Fibroblast of the aortic adventitia (primary cell): ENCODE data around the gene WBP2. TPM values are rescaled to one million over a fixed set of nuclear protein-coding genes. Genes with fewer than 3 reads are reported as not detected.

ENCODE experiments used
- DNase-seq: peaks from one replicate; pipeline ENCODE4 v3.0.0-alpha.2; 2010; ENCODE audit warnings: low read depth
- H3K4me3 ChIP-seq: 2 replicates; pipeline ENCODE4 v1.5.1; 2011; ENCODE audit warnings: low read depth, mild to moderate bottlenecking, control low read depth, low read length, moderate library complexity
- total RNA-seq: library from RNA; depleted of rRNA; stranded (reverse); fragments of >200 nt; gene quantifications from 2 replicates; pipeline ENCODE4 v1.2.3, GENCODE V29; 2012; ENCODE audit warnings: low replicate concordance
- TF ChIP-seq, protein P1 (sequence below): IDR thresholded peaks from 2 replicates; pipeline ENCODE4 v1.5.1; 2011; ENCODE audit warnings: mild to moderate bottlenecking, low read length, control low read depth, inconsistent platforms; ENCODE audit not compliant: insufficient read depth

Gene WBP2
- total RNA-seq, 1 donor: 24.1 TPM

DNA sequence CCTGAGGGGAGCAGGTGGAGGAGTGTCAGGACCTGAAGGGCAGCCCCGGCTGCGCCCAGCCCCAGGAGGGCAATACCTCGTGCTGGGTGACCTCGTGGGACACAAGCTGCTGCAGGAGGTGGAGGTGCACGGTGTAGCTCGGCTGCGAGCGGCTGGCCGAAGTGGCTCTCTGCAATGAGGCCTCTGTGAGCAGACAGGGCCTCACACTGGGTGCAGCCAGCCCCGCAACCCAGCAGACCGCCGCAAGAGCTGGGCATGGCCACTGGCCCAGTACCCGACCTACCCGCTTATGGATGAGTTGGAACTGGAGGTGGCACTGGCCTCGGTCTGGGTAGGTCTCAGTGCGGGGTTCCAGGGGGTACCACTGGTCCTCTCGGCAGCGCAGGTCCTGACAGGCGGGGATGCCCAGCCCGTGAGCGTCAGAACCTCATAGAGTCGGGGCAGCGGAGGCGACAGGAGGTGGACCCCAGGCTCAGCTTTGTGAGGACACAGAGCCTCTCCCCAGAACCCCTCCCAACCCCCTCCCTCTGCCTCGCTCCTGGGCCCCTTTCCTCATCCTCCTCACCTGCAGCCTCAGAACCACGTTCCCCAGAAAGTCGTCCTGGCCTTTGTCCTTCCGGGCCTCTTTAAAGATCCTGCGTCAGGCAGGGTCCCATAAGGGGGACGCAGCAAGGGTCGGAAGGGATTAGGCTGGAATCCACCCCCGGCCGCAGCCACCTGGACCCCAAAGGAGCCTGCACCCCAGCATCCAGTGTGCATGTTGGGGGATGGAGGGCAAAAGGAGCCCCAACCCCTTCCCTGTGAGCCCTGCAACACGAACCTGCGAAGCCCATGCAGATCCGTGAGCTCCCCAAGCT is 15.0 kb downstream of the WBP2 start:
- DNase-seq: no peak
- TF ChIP-seq, protein P1, sequence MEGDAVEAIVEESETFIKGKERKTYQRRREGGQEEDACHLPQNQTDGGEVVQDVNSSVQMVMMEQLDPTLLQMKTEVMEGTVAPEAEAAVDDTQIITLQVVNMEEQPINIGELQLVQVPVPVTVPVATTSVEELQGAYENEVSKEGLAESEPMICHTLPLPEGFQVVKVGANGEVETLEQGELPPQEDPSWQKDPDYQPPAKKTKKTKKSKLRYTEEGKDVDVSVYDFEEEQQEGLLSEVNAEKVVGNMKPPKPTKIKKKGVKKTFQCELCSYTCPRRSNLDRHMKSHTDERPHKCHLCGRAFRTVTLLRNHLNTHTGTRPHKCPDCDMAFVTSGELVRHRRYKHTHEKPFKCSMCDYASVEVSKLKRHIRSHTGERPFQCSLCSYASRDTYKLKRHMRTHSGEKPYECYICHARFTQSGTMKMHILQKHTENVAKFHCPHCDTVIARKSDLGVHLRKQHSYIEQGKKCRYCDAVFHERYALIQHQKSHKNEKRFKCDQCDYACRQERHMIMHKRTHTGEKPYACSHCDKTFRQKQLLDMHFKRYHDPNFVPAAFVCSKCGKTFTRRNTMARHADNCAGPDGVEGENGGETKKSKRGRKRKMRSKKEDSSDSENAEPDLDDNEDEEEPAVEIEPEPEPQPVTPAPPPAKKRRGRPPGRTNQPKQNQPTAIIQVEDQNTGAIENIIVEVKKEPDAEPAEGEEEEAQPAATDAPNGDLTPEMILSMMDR: no peak
- H3K4me3 ChIP-seq: no peak overlapping the region

DNA sequence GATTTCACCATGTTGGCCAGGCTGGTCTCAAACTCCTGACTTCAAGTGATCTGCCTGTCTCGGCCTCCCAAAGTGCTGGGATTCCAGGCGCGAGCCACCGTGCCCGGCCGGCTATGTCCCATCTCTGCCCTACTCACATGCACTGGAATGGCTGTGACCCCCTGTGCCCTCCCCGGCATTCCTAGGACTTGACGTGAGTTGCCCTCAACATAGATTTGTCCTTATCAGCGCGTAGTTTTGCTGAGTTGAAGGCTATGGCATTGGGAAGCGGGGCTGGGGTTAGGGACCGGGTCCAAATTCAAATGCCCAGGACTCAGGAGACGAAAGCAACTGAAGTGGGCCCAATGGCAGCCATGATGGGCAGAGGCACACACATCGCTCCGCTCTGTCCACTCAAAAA is 16.7 kb downstream of the WBP2 start:
- DNase-seq: no peak
- TF ChIP-seq, protein P1: no peak
- H3K4me3 ChIP-seq: no peak overlapping the region

DNA sequence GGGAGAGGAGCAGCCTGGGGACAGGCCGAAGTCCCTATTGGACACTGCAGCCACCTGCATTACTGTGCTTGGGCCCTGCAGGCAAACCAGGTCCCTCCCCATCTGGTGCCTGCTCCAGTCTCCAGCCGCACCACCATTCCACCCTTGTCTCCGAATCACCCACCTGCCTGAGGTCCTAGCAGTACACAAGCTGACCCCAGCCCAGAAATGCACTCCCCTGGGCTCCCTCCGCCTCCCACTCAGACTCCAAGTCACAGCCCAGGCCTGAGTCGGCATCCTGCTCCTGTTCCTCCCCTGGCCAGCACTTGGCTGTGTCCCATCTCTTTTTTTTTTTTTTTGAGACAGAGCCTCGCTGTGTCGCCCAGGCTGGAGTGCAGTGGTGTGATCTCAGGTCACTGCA is 17.2 kb downstream of the WBP2 start:
- H3K4me3 ChIP-seq: no peak overlapping the region
- TF ChIP-seq, protein P1: no peak
- no peak for DNase-seq

DNA sequence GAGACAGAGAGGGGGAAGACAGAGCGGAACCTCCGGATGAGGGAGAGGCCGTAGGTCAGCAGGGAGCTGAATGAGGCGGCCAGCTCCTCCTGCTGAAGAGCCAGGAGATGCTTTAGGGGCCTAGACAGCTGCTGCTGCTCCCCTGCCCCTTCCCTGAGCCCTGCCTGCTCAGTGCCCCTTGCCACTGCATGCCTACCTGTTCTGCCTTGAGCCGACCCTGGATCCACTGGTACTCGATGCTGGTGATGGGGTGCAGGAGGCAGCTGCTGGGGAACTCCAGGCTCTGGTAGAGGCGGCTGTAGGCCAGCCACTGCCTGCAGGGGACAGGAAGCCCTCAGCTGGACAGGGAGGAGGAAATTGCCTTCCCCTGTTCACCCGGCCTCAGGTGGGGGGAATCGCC is 18.5 kb downstream of the WBP2 start:
- no peak for DNase-seq

DNA sequence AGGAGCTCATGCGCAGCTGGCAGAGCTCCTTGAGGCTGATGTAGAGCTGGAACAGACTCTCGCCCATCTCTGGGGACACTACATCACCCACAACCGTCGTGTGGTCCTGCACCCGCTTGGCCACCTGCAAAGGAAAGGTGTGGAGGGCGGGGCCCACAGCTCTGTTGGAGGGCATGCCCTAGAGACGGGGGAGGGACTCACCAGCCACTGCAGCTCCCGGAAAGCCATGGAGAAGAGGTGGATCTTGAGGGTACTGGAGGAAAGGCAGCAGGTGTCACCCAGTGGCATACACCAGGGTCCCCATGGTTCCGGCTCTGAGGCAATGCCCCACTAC is 19.5 kb downstream of the WBP2 start:
- no peak overlapping the region for H3K4me3 ChIP-seq
- TF ChIP-seq, protein P1: no peak
- no peak for DNase-seq

More for the DNA sequence above, 18.5 kb downstream of the WBP2 start:
- TF ChIP-seq, protein P1: no peak
- H3K4me3 ChIP-seq: no peak overlapping the region

DNA sequence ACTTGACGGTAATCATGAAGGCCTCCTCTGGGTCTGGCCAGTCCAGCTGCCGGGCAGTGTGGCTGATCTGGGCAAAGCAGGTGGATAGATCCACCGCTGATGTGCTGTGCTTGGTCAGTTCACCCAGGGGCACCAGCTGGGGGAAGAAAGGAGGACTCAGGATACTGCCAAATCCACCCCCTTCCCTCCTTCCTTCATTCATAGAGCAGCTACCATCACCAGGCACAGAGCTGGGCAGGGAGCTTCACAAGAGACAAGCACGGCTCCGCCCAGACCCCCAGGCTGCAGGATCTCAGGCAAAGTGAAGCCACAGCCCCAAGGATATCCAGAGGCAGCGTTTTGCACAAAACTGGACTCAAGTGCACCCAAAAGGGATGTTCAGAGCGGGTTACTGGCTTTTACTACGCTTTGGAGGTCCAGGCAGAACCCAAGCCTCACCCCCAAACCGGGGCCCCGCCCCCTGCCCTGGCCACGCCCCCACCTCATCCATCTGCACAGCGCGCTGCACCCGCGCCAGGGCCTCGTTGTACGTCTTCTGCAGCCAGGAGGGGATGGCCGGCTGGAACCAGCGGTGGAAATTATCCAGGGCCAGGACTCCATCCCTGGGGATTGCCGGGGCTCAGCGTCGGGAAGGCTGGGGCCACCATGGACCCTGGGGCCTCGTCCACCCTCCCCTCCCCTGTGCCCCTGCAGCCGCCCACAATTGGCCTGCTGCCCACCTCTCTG is 20.0 kb downstream of the WBP2 start:
- no peak overlapping the region for H3K4me3 ChIP-seq
- TF ChIP-seq, protein P1: no peak
- no peak for DNase-seq
